SIG-M5 treated with dmso at 0.1 percent for 504 hours (cell line): ENCODE measurements around the gene RASGEF1C.
A peak's percentile ranks its signal among the peaks of the same experiment; 100 is the strongest.
"Not testable (repeated sequence)": the region's sequence is repeated elsewhere in the genome, so short reads cannot be mapped to it uniquely, and the experiment has no call there.

Experiments used
- DNase-seq: peaks from one replicate; lab custom pipeline; 2025; ENCODE audit not compliant: unreplicated experiment; lab: John Stamatoyannopoulos, UW

The RASGEF1C gene

DNA sequence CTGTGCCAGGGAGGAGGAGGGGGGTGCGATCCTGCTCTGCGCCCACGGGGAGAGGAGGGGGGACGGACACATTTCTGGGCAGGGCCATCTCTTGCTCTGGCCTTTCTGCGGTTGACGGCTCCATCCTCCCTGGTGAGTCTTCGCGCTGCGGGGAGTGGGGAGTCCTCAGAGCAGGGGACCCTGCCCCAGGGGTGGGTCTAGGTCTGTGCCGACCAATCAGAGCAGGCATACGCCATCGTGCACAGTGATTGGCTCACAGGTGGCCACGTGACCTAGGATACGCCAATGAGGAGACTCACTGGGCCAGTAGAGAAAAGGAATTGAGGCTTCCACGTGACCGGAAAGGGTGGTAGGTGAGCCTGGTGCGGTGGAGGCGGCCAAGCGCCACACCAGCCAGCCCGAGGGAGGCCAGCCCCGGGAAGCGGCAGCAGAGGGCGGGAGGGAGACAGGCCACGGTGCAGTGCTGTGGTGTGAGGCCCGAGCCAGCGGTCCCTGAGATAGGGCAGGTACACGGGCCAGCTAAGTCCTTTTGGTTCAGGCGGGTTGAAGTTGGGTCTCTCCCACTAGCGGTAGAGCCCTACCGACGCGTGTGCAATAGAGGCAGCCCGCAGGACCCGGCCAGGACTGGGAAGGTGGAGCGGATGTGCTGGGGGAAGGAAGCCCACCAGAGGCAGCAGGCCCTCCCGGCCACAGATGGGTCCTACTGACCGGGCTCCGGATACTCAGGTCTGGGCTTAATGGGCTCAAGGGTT, 72.2 kb downstream of the RASGEF1C start:
- DNase-seq: no peak

DNA sequence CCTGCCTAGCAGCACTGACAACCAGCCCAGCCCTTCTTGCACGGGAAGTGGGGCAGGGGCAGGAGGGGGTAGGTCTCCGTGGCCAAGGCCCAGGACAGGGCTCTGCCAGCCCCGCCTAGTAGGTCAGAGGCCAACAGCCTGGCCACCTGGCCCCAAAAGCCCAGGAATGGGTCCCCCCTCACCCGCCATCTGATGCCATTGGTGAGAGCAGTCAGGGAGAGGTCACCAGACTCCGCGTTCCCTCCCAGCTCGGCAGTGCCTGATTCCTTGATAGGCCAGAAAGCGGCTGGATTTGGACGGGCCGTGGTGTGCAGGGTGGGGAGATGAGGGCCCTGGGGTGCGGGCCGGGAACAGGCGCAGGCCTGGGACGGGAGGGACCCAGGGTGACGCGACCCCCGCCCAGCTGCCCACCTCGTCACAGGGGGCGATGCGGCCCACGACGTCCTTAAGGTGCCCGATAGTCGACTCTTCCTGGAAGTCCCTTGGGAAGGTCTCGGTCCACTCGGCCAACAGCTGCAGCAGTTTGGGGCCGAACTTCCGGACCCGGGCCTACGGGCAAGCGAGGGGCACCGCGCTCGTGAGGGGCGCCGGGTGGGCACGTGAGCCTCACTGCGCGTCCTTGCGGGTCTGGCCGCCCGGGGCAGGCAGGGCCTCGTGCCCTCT, 72.9 kb downstream of the RASGEF1C start:
- DNase-seq: no peak

DNA sequence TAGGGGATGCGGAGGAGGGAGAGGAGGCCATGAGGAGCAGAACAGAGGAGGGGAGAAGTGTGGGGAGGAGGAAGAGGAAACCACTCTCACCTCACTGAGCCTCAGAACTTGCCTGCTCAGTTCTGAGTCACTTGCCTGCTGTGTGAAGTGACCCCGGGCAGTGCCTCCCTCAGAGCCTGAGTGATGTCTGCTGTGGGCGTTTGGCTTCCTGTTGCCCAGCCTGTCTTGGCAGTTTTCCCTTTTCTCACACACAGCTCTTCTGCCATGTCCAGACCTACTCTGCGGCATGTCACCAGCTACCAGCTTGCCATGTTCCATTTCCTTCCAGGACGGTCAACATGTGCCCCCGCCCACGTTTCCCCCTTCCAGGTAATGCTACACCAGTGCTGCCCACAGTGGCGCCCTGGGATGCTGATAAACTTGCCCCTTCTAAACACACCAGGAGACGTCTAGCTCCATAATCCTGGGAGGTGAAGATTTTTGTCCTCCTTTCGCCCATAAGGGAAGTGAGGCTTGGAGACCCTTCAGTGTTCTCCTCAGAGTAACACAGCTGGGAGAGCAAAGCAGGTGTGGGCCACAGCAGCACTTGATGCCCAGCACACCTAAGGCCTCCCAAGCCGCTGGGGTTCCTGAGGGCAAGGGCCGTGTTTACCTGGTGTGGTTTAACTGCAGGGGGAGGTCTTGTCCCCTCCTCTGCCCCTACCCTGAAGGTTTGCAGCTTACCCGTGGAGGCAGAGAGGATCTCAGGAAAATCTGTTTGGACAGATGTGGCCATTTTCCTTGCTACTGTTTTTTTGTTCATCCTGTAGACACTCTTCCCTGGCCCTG, 73.7 kb downstream of the RASGEF1C start:
- DNase-seq: peak; percentile 43

DNA sequence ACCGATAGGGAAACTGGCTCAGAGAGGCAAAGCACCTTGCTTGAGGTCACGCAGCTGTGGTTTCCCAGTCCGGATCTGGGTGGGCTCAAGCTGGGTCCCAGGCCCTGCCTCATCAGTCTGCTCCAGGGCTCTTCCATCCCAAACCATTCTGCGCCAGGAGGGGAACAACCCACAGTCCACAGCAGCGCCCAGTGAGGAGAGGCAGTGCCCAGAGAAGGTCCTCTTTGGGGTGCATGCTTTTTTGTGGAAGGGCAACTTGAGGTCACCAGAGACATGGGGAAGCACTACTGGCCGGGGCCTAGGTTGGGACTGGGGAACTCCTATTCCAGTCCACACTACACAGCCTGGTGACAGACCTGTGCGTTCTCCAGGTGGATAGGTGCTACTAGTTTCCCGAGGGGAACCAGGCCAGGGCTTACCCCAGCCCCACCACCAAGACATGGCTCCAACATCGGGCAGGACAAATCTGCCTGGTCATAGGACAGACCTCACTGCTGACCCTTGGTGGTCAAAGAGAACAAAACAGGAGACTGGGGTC, 75.0 kb downstream of the RASGEF1C start:
- no peak for DNase-seq

DNA sequence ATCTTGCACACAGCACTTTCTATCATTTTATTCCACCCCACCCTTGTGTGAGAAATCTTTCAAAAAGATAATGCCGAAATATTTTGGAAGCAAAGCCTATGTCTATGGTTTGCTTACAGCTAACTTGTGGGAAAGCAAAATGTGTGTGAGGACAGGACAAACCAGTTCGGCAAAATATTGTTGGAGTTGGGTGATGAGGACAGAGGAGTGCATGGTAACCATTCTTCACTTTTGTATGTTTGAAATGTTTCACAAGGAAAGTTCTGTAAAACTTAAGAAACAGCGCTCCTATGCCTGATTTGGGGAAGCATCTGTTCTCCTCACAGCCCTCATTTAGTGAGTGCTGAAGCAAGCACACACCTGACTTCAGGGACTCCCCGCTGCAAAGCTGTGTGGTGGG, 75.5 kb downstream of the RASGEF1C start:
- peak; percentile 7 for DNase-seq

DNA sequence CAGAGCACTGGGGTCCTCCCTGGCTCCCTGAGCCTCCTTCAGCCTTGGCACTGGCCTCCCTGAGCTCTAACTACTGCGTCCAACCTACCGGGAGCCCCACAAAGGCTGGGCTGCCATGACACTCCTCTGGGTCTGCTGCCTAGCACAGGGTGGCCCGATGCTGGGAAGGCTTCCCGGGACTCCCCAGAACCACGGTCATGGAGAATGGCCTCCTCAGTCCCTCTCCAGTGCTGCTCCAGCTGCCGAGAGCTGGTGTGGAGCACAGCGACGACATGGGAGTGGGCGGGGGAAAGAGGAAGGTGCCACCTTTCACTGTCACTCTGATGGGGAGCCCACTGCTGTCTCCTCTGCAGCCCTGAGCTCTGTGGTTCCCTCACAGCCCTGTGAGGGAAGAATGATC, 76.0 kb downstream of the RASGEF1C start:
- no peak for DNase-seq

DNA sequence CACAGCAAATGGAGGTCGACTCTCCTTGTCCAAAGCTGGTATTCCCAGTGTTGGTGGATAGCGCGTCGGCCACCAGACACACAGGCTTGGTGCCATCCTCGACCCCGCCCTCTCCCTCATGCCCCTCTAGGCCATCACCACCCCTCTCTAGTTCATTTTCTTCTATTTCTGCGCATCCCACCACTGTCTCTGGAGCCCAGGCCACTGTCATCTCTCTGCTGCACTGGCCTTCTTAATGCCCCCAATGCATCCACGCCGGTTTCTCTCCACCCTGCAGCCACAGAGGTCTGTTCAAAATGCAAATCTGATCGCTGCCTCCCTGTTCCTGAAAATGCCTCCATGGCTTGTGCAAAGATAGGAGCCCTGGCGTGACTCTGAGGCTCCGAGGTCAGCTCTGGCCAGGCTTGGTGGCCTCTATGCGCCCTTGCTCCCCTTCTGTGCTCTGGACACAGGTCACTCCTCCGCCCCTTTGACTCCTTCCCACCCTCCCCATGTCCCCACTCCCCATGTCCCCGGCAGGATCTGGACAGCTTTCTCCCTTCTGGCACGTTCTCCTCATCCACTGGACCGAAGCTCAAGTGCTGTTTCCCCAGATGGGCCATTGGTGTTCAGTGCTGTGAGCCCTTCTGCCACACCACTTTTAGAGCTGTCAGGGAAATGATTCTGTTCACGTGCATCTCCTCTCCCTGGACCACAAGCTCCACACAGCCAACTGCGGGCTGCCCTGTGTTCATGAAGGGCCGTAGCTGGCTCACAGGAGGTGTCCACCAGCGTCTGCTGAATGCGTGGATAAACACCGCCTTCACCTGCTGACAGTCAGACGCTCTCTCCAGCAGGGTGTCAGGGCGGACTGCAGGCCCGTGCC, 77.9 kb downstream of the RASGEF1C start:
- no peak for DNase-seq

DNA sequence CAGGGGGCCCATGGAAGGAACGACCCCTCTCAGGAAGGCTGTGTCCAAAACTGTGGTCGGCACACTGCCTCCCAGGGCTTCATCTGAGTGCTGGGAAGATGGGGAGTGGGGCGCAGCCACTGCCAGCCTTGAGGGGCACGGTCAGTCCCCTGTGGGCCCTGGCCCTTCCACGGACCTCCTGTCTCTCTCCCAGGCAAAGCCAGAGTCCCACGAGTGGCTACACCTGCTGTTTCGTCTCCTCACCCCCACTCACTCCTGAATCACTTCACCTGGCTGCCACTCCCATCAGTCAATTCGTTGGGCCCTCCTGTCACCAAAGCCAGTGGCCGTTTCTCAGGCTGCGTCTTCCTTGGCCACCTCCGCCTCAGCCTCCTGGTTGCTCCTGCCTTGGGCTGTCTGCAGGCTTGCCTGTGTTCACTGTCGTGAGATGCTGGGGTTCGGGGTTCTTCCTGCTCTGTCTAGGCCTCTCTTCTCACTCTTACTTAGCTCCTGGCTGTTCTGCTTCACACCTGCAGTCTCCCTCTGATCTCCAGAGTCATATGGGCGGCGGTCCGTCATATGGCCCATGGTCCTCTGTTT, 78.6 kb downstream of the RASGEF1C start:
- DNase-seq: no peak

DNA sequence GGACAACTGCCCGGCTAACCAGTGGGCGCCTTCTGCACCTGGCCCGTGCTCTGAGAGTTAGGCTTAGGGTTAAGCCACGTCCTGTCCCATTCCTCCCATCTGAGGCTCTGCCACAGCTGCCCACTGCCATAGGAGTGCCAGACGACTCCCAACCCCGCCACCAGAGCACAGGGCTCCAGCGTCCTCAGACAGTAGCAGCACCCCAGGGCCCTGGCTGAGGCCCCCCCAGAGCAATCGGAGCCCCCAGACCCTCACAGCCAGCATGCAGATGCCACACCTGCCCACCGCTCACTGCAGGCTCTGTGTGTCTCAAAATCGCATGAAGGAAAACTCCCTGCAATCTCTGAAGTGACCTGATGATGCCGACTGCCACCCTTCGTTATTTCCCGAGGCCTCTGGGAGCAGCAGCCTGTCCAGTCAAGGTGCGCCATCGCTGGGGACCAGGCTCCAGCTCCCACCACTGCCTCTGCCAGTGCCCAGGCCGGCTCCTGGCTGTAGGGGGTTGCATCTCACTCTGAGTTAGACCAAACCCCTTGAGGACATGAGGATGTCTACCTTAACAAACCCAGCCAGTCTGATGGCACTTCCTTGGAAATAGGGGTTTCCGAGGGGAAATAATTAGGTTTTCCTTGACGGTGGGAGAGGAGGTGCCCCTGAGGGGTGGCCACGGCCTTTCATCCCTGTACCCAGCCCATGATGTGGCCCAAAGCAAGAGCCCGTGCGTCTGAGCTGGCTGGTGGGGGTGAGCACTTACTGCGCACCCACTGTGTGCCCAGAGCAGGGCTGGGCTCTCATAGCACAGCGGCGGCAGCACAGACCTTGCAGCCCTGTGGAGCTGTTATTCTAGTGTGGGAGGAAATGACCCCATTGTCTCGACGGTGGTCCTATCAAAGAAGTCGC, 79.5 kb downstream of the RASGEF1C start:
- DNase-seq: no peak

DNA sequence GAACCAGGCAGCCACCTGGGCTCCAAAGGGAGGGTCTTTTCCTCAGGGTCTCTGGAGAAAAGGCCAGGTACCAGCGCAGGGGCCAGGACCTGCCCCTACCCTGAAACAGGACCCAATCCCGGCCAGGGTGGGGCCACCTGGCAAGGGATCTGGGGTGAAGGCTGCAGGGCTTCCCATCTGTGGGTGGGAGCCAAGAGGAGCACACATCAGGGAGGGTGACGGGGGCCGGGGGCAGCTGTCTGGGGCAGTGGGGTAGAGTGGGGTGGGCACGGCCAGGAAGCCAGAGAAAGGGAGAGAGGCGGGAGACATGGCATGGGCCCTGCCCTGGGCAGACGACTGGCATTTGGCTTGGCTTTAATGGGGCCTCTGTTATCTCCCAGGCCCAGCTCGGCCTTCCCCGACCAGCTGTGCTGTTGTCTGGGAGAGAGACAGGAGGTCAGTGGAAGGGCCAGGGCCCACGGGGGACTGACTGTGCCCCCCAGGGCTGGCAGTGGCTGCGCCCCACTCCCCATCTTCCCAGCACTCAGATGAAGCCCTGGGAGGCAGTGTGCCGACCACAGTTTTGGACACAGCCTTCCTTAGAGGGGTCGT, 80.2 kb downstream of the RASGEF1C start:
- no peak for DNase-seq

DNA sequence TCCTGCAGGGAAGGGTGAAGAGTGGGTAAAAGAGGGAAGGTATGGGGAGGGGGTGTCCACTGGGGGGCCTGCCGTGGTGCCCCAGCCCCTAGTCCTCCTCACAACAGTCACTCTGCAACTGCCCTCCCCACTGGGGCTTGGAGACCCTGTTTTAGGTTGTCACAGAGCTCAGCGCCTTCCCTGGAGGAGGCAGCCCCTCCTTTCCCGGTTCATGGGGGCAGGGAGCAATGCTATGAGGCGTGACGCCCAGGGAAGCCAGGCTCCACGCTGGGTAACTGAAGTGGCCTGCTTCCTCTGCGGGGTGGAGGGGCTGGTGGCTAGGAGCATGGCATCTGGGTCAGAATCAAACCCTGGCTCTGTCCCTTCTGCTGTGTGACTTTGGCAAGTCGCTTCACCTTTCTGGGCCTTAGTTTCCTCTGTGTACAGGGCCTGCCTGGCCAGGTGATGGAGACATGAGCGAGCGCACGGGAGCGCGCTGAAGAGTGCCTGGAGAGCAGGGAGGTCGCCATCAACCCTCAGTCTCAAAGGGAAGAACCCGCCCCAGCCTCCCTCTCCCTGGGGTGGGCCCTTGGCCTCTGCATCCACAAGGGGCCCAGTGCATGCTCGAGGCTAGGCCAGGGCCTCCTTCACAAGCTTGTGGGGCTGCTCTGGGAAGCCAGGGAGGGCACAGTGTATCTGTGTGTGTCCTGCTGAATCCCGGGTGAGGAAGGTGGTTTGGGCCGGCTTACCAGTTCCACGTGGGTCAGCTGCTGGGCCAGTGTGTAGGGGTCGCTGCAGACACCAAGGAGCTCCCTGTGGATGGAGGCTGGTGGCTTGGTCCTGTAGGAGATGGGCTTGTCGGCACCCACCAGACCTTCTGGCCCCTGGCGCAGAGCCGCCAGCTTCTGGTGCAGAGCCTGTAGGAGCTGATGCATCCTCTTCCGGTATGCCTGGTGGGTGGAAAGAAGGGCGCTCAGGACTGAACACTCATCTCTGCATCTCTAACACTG, 81.0 kb downstream of the RASGEF1C start:
- DNase-seq: no peak

DNA sequence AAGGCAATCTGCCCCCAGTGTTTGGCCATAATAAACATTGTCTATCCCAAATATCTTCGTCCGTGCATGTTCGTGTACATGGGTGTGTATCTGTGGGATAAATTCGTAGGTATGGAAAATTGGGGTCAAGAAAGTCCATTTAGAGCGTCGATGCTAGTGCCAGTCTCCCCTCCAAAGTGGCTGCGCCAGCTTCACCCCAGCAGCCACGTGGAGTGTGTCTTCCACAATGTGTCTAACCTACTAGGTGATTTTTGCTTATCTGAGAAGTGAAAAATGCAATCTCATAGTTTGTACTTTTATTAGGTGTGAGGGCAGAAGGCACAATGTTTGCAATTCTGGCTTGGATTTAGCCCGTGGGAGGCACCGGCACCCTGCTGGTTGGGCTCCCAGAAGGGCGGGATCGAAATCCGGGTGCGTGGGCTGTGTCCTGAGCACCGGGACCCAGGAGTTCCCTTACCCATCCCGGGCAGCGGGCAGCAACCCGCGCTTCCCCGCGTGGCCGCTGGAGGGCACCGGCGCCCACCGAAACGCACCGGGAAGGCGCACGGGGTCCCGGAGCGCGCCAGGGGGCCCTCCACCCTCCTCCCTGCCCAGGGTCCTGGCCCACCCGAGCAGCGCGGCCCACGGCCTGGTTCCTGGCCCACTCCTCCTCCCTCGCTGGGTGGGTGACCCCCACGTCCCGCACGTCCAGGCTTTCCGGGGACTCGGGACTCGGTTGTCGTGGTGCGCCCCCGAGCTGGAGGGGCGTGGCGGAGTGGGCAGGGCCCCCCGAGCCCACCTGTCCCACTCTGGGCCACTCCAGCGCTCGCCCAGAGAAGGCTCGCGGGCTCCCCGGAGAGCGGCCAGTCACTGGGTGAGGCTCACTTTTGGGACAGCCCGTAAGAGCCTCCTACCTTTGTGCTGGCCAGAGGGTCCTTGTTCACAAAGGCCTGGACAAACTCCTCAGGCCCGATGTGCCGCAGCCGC, 82.0 kb downstream of the RASGEF1C start:
- DNase-seq: peak; percentile 8

DNA sequence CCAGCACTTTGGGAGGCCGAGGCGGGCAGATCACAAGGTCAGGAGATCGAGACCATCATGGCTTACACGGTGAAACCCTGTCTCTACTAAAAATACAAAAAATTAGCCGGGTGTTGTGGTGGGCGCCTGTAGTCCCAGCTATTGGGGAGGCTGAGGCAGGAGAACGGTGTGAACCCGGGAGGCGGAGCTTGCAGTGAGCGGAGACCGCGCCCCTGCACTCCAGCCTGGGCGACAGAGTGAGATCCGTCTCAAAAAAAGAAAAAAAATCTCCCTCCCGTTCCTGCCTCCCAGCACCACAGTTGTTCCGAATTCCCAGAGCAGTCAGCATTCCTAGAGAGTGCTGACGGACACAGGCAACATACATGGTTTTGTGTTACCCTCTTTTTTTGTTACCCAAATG, 82.9 kb downstream of the RASGEF1C start:
- not testable (repeated sequence) for DNase-seq

DNA sequence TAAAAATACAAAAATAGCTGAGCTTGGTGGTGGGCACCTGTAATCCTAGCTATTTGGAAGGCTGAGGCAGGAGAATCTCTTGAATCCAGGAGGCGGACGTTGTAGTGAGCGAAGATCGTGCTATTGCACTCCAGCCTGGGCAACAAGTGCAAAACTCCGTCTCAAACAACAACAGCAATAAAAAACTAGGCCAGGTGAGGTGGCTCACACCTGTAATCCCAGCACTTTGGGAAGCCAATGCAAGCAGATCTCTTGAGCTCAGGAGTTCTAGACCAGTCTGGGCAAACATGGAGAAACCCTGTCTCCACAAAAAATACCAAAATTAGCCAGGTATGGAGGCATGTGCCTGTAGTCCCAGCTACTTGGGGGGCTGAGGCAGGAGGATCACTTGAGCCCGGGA, 84.3 kb downstream of the RASGEF1C start:
- DNase-seq: not testable (repeated sequence)

DNA sequence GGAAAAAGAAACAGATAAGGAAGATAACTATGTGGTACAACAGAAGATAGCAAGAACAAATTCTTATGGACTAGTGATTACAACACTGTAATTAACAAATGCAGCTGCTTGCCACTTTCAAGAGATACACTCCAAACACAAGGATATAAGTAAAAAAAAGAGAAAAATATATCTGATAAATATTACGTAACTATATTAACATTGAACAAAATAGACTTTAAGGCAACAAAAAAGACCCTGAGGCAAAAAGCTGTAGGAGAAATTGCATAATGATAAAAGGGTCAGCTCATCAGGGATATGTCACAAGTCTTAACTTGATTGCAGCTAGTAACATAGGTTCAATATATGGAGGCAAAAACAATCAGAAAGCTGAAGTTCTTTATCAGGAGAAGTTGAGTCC, 86.1 kb downstream of the RASGEF1C start:
- DNase-seq: no peak

DNA sequence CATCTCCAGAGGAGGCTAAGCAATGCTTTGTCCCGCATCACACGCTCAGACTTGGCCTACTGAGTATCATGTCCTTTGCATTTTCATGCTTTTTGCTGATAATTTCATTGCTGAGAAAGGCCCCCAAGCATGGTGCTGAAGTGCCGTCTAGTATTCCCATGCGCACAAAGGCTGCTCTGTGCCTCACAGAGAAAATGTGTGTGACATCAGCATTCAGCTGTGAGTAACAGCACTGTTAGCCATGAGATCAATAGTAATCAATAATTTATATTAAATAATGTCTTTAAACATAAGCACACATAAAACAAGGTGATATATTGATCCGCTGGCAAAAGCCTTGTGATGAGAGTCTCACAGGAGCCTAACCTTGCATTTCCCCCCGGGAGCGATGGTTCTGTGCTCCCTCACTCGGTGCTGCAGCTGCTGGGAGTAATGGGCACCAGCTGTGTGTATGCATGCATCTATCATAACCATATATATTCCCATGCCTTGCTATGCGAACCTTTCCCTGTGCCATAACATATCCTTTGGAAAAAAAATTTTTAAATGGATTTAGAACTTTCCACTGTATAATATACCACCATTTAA, 87.1 kb downstream of the RASGEF1C start:
- DNase-seq: no peak
